Measurements from ENCODE around the gene NEMP2.
"Not testable (repeated sequence)": the region's sequence is repeated elsewhere in the genome, so short reads cannot be mapped to it uniquely, and the experiment has no call there.

NEMP2 gene

GRCh38 chr2:190488516-190489233, 45.8 kb downstream of the NEMP2 start:
- DNase-seq, result no peak

GRCh38 chr2:190486037-190486623, 48.4 kb downstream of the NEMP2 start:
- DNase-seq, result no peak

GRCh38 chr2:190482451-190482850, 52.1 kb downstream of the NEMP2 start:
- DNase-seq, result no peak

GRCh38 chr2:190481339-190481738, 53.2 kb downstream of the NEMP2 start:
- no peak for DNase-seq

GRCh38 chr2:190478572-190479195, 55.8 kb downstream of the NEMP2 start:
- DNase-seq, result no peak

GRCh38 chr2:190477661-190478454, 56.7 kb downstream of the NEMP2 start:
- DNase-seq, result peak; percentile 29 to 53

- DNase-seq, result no peak
These were observed 64.2 kb downstream of the NEMP2 start for GRCh38 chr2:190470256-190470826.

- DNase-seq, result peak; percentile 59 to 74
These were observed 64.8 kb downstream of the NEMP2 start for GRCh38 chr2:190469771-190470170.

GRCh38 chr2:190468814-190469569, 65.5 kb downstream of the NEMP2 start:
- DNase-seq, result peak; percentile 56 to 79

GRCh38 chr2:190468354-190468753, 66.2 kb downstream of the NEMP2 start:
- DNase-seq, result not testable (repeated sequence)

GRCh38 chr2:190467575-190468083, 66.9 kb downstream of the NEMP2 start:
- DNase-seq, result no peak

GRCh38 chr2:190466819-190467446, 67.6 kb downstream of the NEMP2 start:
- DNase-seq, result no peak

- no peak for DNase-seq
These were observed 69.5 kb downstream of the NEMP2 start for GRCh38 chr2:190465060-190465459.

GRCh38 chr2:190462611-190463010, 71.9 kb downstream of the NEMP2 start:
- DNase-seq, result no peak

GRCh38 chr2:190462181-190462580, 72.3 kb downstream of the NEMP2 start:
- DNase-seq, result no peak

- DNase-seq, result no peak
These were observed 74.0 kb downstream of the NEMP2 start for GRCh38 chr2:190460487-190460886.

GRCh38 chr2:190459881-190460280, 74.6 kb downstream of the NEMP2 start:
- no peak for DNase-seq

- no peak for DNase-seq
These were observed 76.0 kb downstream of the NEMP2 start for GRCh38 chr2:190458352-190459107.

- DNase-seq, result no peak
These were observed 77.3 kb downstream of the NEMP2 start for GRCh38 chr2:190457256-190457655.

- DNase-seq, result no peak
These were observed 77.7 kb downstream of the NEMP2 start for GRCh38 chr2:190456833-190457232.

Measured in NCI-H187 (cell line).